Neuronal stem cell (in vitro differentiated cells): Measurements from ENCODE around the gene ACSL1.

Experiments used
- DNase-seq: peaks from one replicate; pipeline ENCODE4 v3.0.0-alpha.2; 2013; ENCODE audit warnings: low spot score
- H2AFZ ChIP-seq: one replicate; pipeline ENCODE4 v1.6.1; 2013; ENCODE audit warnings: mild to moderate bottlenecking, low read length, inconsistent platforms
- H2AK5ac ChIP-seq: 2 replicates; pipeline ENCODE4 v1.6.1; 2013; ENCODE audit warnings: low read depth, mild to moderate bottlenecking, inconsistent platforms, low read length, moderate library complexity, mixed read lengths
- H2BK120ac ChIP-seq: 2 replicates; pipeline ENCODE4 v1.6.1; 2013; ENCODE audit warnings: low read depth, mild to moderate bottlenecking, inconsistent platforms, low read length, moderate library complexity, mixed read lengths
- H2BK12ac ChIP-seq: one replicate; pipeline ENCODE4 v1.6.1; 2013; ENCODE audit warnings: low read length, inconsistent platforms
- H2BK15ac ChIP-seq: 2 replicates; pipeline ENCODE4 v1.6.1; 2013; ENCODE audit warnings: mild to moderate bottlenecking, low read length, inconsistent platforms, mixed read lengths
- H2BK5ac ChIP-seq: one replicate; pipeline ENCODE4 v1.6.1; 2013; ENCODE audit warnings: inconsistent platforms, mild to moderate bottlenecking, low read length, moderate library complexity
- H3K14ac ChIP-seq: one replicate; pipeline ENCODE4 v1.6.1; 2013; ENCODE audit warnings: low read length, inconsistent platforms
- H3K18ac ChIP-seq: 2 replicates; pipeline ENCODE4 v1.6.1; 2013; ENCODE audit warnings: low read length, inconsistent platforms
- H3K23ac ChIP-seq: 2 replicates; pipeline ENCODE4 v1.6.1; 2013; ENCODE audit warnings: low read depth, mild to moderate bottlenecking, mixed read lengths, low read length, inconsistent platforms; ENCODE audit not compliant: poor library complexity
- H3K27ac ChIP-seq: replicated peaks from 3 replicates; pipeline ENCODE4 v1.5.1; 2013; ENCODE audit warnings: low read length, inconsistent platforms
- H3K27me3 ChIP-seq, 3 experiments: 2 replicates each; pipeline ENCODE4 v1.6.1; 2013; ENCODE audit warnings: low read length in 3 of 3, mild to moderate bottlenecking in 2 of 3, inconsistent platforms in 1 of 3, low read depth in 1 of 3, mixed read lengths in 1 of 3, moderate library complexity in 1 of 3; ENCODE audit not compliant: control insufficient read depth in 3 of 3, insufficient read depth in 3 of 3
- H3K36me3 ChIP-seq, 2 donors: replicated peaks in 1 of 2; 2 replicates each; pipeline ENCODE4 v1.6.1; 2013; ENCODE audit warnings: low read length in 2 of 2; ENCODE audit not compliant: control insufficient read depth in 2 of 2, insufficient read depth in 2 of 2
- H3K4ac ChIP-seq: 2 replicates; pipeline ENCODE4 v1.6.1; 2013; ENCODE audit warnings: inconsistent platforms, mild to moderate bottlenecking, low read length, moderate library complexity
- H3K4me1 ChIP-seq, 2 donors: 1 replicate in 1 of 2; 2 replicates in 1 of 2; pipeline ENCODE4 v1.6.1; 2013; ENCODE audit warnings: low read length in 2 of 2, low read depth in 1 of 2; ENCODE audit not compliant: control insufficient read depth in 2 of 2, insufficient read depth in 1 of 2
- H3K4me2 ChIP-seq: one replicate; pipeline ENCODE4 v1.6.1; 2013; ENCODE audit warnings: mild to moderate bottlenecking, low read length, inconsistent platforms; ENCODE audit not compliant: insufficient read depth, poor library complexity, severe bottlenecking
- H3K4me3 ChIP-seq, 2 donors: 2 replicates each; pipeline ENCODE4 v1.5.1; 2013; ENCODE audit warnings: low read length in 2 of 2, mild to moderate bottlenecking in 2 of 2, inconsistent platforms in 1 of 2, moderate library complexity in 1 of 2
- H3K79me1 ChIP-seq: one replicate; pipeline ENCODE4 v1.6.1; 2013; ENCODE audit warnings: low read depth, mild to moderate bottlenecking, inconsistent platforms, low read length, moderate library complexity
- H3K9ac ChIP-seq: one replicate; pipeline ENCODE4 v1.6.1; 2013; ENCODE audit warnings: mild to moderate bottlenecking, low read depth, low read length, inconsistent platforms; ENCODE audit not compliant: poor library complexity
- H3K9me3 ChIP-seq, 2 donors: replicated peaks in 1 of 2; 2 replicates each; pipeline versions ENCODE3 to v1.6.1; 2013; ENCODE audit warnings: low read length in 2 of 2, mild to moderate bottlenecking in 2 of 2, inconsistent platforms in 1 of 2, low read depth in 1 of 2, mixed read lengths in 1 of 2, moderate library complexity in 1 of 2; ENCODE audit not compliant: control insufficient read depth in 2 of 2, insufficient read depth in 1 of 2
- H4K8ac ChIP-seq: one replicate; pipeline ENCODE4 v1.6.1; 2013; ENCODE audit warnings: low read depth, mild to moderate bottlenecking, inconsistent platforms, low read length, moderate library complexity
- H4K91ac ChIP-seq: one replicate; pipeline ENCODE4 v1.6.1; 2013; ENCODE audit warnings: low read length, low read depth, mild to moderate bottlenecking, inconsistent platforms; ENCODE audit not compliant: poor library complexity
- WGBS, 2 donors: extraction: QIAGEN DNeasy Blood & Tissue Kit; methylation state at CpG; one replicate each; pipeline ENCODE4 v1.1.7; 2013; ENCODE audit warnings: missing lambda C conversion rate in 2 of 2, mixed read lengths in 1 of 2; ENCODE audit not compliant: insufficient read length in 2 of 2, insufficient replicate concordance in 1 of 2; ENCODE audit errors: extremely low coverage in 2 of 2; 5-methylcytosine and 5-hydroxymethylcytosine counted together

ACSL1 gene

DNA sequence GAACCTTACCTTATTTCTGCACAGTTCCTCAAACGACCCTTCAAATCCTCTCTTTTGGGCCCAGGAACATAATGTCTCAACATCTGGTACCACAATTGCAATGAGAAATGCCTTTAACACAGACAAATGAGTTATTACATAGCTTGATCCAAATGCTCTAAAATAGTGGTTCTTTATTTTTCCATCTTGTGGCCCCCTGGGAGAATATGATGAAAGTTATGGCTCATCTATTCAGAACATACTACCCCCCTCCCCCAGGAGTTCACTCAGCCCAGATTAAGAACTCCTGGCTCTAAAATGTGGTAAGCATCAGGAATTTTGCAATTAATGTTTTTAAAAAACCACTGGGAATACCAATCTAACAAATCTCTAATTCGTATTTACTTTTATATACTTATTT lies 68.0 kb downstream of the ACSL1 start:
- H3K36me3 ChIP-seq: no peaks in the 10 kb centered on the region
- no peak overlapping the region for H2BK12ac ChIP-seq
- no peak overlapping the region for H2AK5ac ChIP-seq
- no peak overlapping the region for H3K4ac ChIP-seq
- H2AFZ ChIP-seq: no peak overlapping the region
- H3K4me3 ChIP-seq: no peak overlapping the region
- H3K27me3 ChIP-seq: no peaks in the 10 kb centered on the region
- no peak overlapping the region for H3K27ac ChIP-seq
- H2BK15ac ChIP-seq: no peak overlapping the region
- H3K14ac ChIP-seq: no peak overlapping the region
- no peak overlapping the region for H2BK120ac ChIP-seq
- no peak for DNase-seq
- H2BK5ac ChIP-seq: no peak overlapping the region
- H3K4me1 ChIP-seq: no peaks in the 10 kb centered on the region
- 100% methylated on average over 1 of the region's 2 CpGs; no CpG with 5 or more reads in 1 of the 2 donors for WGBS, 2 donors
- H3K4me2 ChIP-seq: no peak overlapping the region
- H3K79me1 ChIP-seq: no peaks in the 10 kb centered on the region
- no peak overlapping the region for H4K91ac ChIP-seq
- H3K9ac ChIP-seq: no peak overlapping the region
- no peak overlapping the region for H3K18ac ChIP-seq
- H3K23ac ChIP-seq: no peak overlapping the region
- H4K8ac ChIP-seq: no peak overlapping the region
- H3K9me3 ChIP-seq: no peaks in the 10 kb centered on the region

DNA sequence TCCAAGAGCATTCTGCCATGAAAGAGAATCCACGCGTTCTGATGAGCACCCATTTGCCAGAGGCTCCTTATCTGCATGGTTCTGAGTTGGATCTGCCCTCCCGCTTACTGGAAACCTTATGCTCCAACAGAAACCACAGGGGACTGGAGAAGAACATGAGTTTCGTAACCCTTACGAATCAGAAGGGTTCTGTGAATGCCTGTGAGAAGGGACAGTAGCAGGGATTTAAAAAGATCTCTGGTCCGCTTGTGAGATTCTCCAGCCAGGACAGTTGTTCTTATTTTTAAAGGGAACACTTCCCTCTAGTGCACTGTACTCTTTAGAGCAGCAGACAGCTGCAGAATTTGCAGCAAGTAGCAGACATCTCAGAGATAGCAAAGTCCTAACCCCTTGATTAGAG lies 69.4 kb downstream of the ACSL1 start:
- Histone ChIP-seq H2BK5ac (no peak overlapping the region), H2BK12ac (no peak overlapping the region), H3K18ac (no peak overlapping the region), H2AK5ac (no peak overlapping the region), H4K91ac (no peak overlapping the region), H2AFZ (peak overlapping the region; percentile 3), H3K27me3 (no peaks in the 10 kb centered on the region), H3K4me3 (no peak overlapping the region), H3K27ac (no peak overlapping the region), H3K9me3 (no peaks in the 10 kb centered on the region), H3K14ac (no peak overlapping the region), H3K4me1 (no peaks in the 10 kb centered on the region), H3K4me2 (no peak overlapping the region), H3K79me1 (no peaks in the 10 kb centered on the region), H3K23ac (no peak overlapping the region), H3K36me3 (no peaks in the 10 kb centered on the region), H3K4ac (no peak overlapping the region), H2BK120ac (no peak overlapping the region), H4K8ac (no peak overlapping the region), H2BK15ac (no peak overlapping the region), H3K9ac (no peak overlapping the region)
- DNase-seq: no peak
- WGBS, 2 donors: no CpG with 5 or more reads among the region's 6 CpGs

DNA sequence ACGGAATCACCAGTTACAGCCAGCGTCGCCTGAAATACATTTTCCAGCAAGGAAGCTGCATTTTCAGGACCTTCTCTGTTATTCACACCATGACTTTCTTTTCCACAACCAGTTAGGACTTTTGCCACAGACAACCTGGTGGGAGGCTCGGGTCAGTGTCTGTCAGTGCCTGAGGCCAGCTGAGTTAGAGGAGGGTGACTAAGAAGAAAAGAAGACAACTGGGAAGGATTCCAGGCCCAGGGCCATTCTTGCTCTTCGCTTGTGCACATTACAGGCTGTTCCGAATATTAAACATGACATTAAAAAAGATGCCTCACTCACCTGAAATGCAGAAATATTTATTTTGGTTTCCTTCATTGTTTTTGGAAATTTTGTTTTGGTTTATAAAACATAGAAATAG lies 70.5 kb downstream of the ACSL1 start:
- Histone ChIP-seq H2BK5ac (no peak overlapping the region), H3K79me1 (no peaks in the 10 kb centered on the region), H3K27ac (no peak overlapping the region), H2BK120ac (no peak overlapping the region), H3K18ac (no peak overlapping the region), H3K4me2 (no peak overlapping the region), H3K9me3 (no peaks in the 10 kb centered on the region), H2BK12ac (no peak overlapping the region), H2AFZ (no peak overlapping the region), H3K4me3 (no peak overlapping the region), H4K8ac (no peak overlapping the region), H3K14ac (no peak overlapping the region), H3K23ac (no peak overlapping the region), H3K27me3 (no peaks in the 10 kb centered on the region), H3K9ac (no peak overlapping the region), H2AK5ac (no peak overlapping the region), H3K4ac (no peak overlapping the region), H4K91ac (no peak overlapping the region), H3K4me1 (peaks cover 0 to 6% of the 10 kb centered on the region in 2 donors), H3K36me3 (no peaks in the 10 kb centered on the region), H2BK15ac (no peak overlapping the region)
- WGBS, 2 donors: no CpG with 5 or more reads among the region's 6 CpGs
- DNase-seq: no peak

DNA sequence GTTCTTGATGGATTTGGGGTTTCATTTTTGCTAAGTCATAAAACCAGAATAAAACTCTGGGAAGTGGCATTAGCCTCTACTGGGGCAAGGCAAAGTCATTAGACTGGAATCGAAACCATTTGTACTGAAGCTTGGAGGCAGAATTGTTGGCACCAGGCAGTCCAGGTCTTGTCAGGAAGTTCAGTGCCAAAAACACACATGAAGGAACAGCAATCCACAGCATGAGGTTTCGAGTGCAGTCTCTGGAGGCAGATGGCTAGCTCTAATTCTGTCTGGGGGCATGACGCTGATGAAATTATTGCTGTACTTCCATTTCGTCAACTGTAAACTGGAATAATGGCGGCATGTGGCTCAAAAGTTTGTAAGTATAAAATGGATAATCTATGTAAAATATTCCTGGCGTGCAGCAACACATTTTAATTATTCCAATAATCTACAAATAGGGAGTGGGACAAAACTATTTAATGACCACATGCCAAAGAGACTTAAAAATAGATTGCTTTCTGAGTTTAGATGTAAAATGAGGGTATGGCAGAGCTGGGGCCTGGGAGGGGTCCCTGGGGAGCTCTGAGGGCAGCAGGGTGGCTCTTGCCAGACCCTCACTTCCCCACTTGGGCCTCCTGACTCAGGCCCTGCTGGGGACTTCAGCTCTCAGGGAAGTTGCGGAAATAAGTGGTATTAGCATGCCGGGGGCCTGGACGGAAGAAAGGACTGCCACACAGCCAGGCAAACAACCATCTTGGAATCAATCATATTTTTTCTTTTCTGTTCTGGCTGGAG lies 73.1 kb downstream of the ACSL1 start:
- Histone ChIP-seq H3K27ac (no peak overlapping the region), H3K4me1 (peaks cover 10 to 11% of the 10 kb centered on the region in 2 donors)

More for the DNA sequence above, 73.1 kb downstream of the ACSL1 start:
- WGBS, 2 donors: no CpG with 5 or more reads among the region's 9 CpGs
- Histone ChIP-seq H3K4me2 (no peak overlapping the region), H3K4me3 (no peak overlapping the region), H3K23ac (no peak overlapping the region), H4K8ac (no peak overlapping the region), H3K4ac (no peak overlapping the region), H3K9ac (no peak overlapping the region), H3K36me3 (no peaks in the 10 kb centered on the region), H2BK120ac (no peak overlapping the region), H2AFZ (no peak overlapping the region), H3K18ac (no peak overlapping the region), H4K91ac (no peak overlapping the region), H3K27me3 (no peaks in the 10 kb centered on the region), H2AK5ac (no peak overlapping the region), H2BK12ac (no peak overlapping the region), H3K14ac (no peak overlapping the region), H3K79me1 (no peaks in the 10 kb centered on the region), H2BK15ac (no peak overlapping the region), H2BK5ac (no peak overlapping the region), H3K9me3 (no peaks in the 10 kb centered on the region)
- DNase-seq: no peak
